Breast epithelium (tissue), 4 donors: ENCODE data around the gene OR9A4. TPM values are rescaled to one million over a fixed set of nuclear protein-coding genes. Genes with fewer than 3 reads are reported as not detected.
"Not testable (repeated sequence)": the region's sequence is repeated elsewhere in the genome, so short reads cannot be mapped to it uniquely, and the experiment has no call there.

Experiments used
- DNase-seq, 2 donors: peaks; one replicate each; pipeline ENCODE4 v3.0.0-alpha.2; 2019; ENCODE audit warnings: low spot score in 2 of 2
- H3K27ac ChIP-seq, 2 donors: fragments of 200-600 bp; sonication (generic) in 1 of 2; one replicate each; pipeline ENCODE4 v1.5.1; 2016 to 2019; ENCODE audit warnings: mild to moderate bottlenecking in 1 of 2
- H3K27me3 ChIP-seq, 2 donors: fragments of 200-600 bp; sonication (generic) in 1 of 2; one replicate each; pipeline versions ENCODE4 v1.5.1 to v1.6.0; 2017 to 2019; ENCODE audit warnings: control low read depth in 1 of 2, mild to moderate bottlenecking in 1 of 2
- H3K36me3 ChIP-seq: fragments of 200-600 bp; one replicate; pipeline ENCODE4 v1.5.1; 2019
- H3K4me1 ChIP-seq, 2 donors: fragments of 200-600 bp; sonication (generic); one replicate each; pipeline ENCODE4 v1.5.1; 2016 to 2019; ENCODE audit warnings: control low read depth in 1 of 2
- H3K4me3 ChIP-seq, 3 donors: fragments of 200-600 bp; sonication (generic); 1 replicate in 2 of 3; 2 replicates in 1 of 3; pipeline ENCODE4 v1.5.1; 2016 to 2019; ENCODE audit warnings: mild to moderate bottlenecking in 3 of 3, moderate library complexity in 2 of 3
- H3K9me3 ChIP-seq, 2 donors: fragments of 200-600 bp; sonication (generic) in 1 of 2; one replicate each; pipeline ENCODE4 v1.5.1; 2016 to 2019; ENCODE audit warnings: control low read depth in 1 of 2
- CTCF ChIP-seq, 3 donors: fragments of 450-650 bp; IDR thresholded peaks; one replicate each; pipeline ENCODE4 v1.5.1; 2016 to 2017; ENCODE audit warnings: antibody characterized with exemption in 3 of 3, mild to moderate bottlenecking in 3 of 3, moderate library complexity in 3 of 3
- POLR2A ChIP-seq: fragments of 450-650 bp; IDR thresholded peaks from one replicate; pipeline ENCODE4 v1.6.1; 2016; ENCODE audit warnings: antibody characterized with exemption, mild to moderate bottlenecking, moderate library complexity
- POLR2AphosphoS5 ChIP-seq, 3 donors: sonication (generic); formaldehyde crosslinking; IDR thresholded peaks; one replicate each; pipeline ENCODE4 v1.6.1; 2017; ENCODE audit warnings: antibody characterized with exemption in 3 of 3
- intact Hi-C: fragments of 100-400 bp; cut with DNase I; formaldehyde crosslinking; loops from one replicate; pipeline ENCODE4 v1.15.1; 2023; ENCODE audit warnings: low total_unique reads
- total RNA-seq, 3 donors: library from RNA; depleted of rRNA; stranded (reverse); fragments of >200 nt; gene quantifications; one replicate each; pipeline ENCODE4 v1.1.0, GENCODE V29; 2016

Gene OR9A4
- total RNA-seq, 3 donors from 2014 or later: 0.66 TPM; not detected in 2

- DNase-seq: no peak
- H3K36me3 ChIP-seq: no peaks in the 10 kb centered on the region
- H3K4me1 ChIP-seq: no peaks in the 10 kb centered on the region
- no peaks in the 10 kb centered on the region for H3K27me3 ChIP-seq
- TF ChIP-seq POLR2AphosphoS5 (IDR thresholded peaks at IDR 0.05) (no peak), CTCF (IDR thresholded peaks at IDR 0.05) (no peak), POLR2A (no peak)
- intact Hi-C loops: no loop called here
- H3K9me3 ChIP-seq: peaks cover 6 to 10% of the 10 kb centered on the region in 2 donors
- no peak overlapping the region for H3K4me3 ChIP-seq
- no peak overlapping the region for H3K27ac ChIP-seq
Measured at GRCh38 chr7:141877365-141877764, 38.8 kb upstream of the OR9A4 start.

- H3K36me3 ChIP-seq: no peaks in the 10 kb centered on the region
- TF ChIP-seq POLR2A (no peak), CTCF (IDR thresholded peaks at IDR 0.05) (no peak), POLR2AphosphoS5 (IDR thresholded peaks at IDR 0.05) (no peak)
- intact Hi-C loops: no loop called here
- no peaks in the 10 kb centered on the region for H3K4me1 ChIP-seq
- no peak overlapping the region for H3K27ac ChIP-seq
- no peak overlapping the region for H3K4me3 ChIP-seq
- DNase-seq: no peak
- peaks cover 6 to 13% of the 10 kb centered on the region in 2 donors for H3K9me3 ChIP-seq
- H3K27me3 ChIP-seq: no peaks in the 10 kb centered on the region
Measured at GRCh38 chr7:141880960-141881359, 35.2 kb upstream of the OR9A4 start.

GRCh38 chr7:141884539-141885225 lies 31.5 kb upstream of the OR9A4 start:
- intact Hi-C loops: no loop called here
- H3K27me3 ChIP-seq: no peaks in the 10 kb centered on the region
- TF ChIP-seq POLR2AphosphoS5 (IDR thresholded peaks at IDR 0.05) (no peak), POLR2A (no peak), CTCF (IDR thresholded peaks at IDR 0.05) (no peak)
- no peaks in the 10 kb centered on the region for H3K4me1 ChIP-seq
- DNase-seq: no peak
- H3K27ac ChIP-seq: no peak overlapping the region
- H3K4me3 ChIP-seq: no peak overlapping the region
- peaks cover 3 to 6% of the 10 kb centered on the region in 2 donors for H3K9me3 ChIP-seq
- H3K36me3 ChIP-seq: no peaks in the 10 kb centered on the region

GRCh38 chr7:141889321-141889720 lies 26.9 kb upstream of the OR9A4 start:
- DNase-seq: no peak
- Histone ChIP-seq H3K27me3 (no peaks in the 10 kb centered on the region), H3K4me3 (no peak overlapping the region), H3K9me3 (no peaks in the 10 kb centered on the region), H3K4me1 (no peaks in the 10 kb centered on the region), H3K36me3 (no peaks in the 10 kb centered on the region), H3K27ac (no peak overlapping the region)
- TF ChIP-seq POLR2AphosphoS5 (IDR thresholded peaks at IDR 0.05): no peak
- no peak for TF ChIP-seq CTCF (IDR thresholded peaks at IDR 0.05)
- TF ChIP-seq POLR2A: no peak
- intact Hi-C loops: no loop called here

- no peak overlapping the region for H3K4me3 ChIP-seq
- H3K27ac ChIP-seq: no peak overlapping the region
- H3K4me1 ChIP-seq: no peaks in the 10 kb centered on the region
- no peak for DNase-seq
- no peak for TF ChIP-seq POLR2A
- intact Hi-C loops: no loop called here
- no peaks in the 10 kb centered on the region for H3K36me3 ChIP-seq
- H3K27me3 ChIP-seq: no peaks in the 10 kb centered on the region
- H3K9me3 ChIP-seq: no peaks in the 10 kb centered on the region
Measured at GRCh38 chr7:141891336-141891735, 24.9 kb upstream of the OR9A4 start.

- H3K4me3 ChIP-seq, H3K36me3 ChIP-seq, H3K27ac ChIP-seq, H3K27me3 ChIP-seq, DNase-seq, H3K9me3 ChIP-seq, intact Hi-C loops, H3K4me1 ChIP-seq: not testable (repeated sequence)
Measured at GRCh38 chr7:141899366-141899765, 16.8 kb upstream of the OR9A4 start.
